ENCODE data around the gene CNTNAP2. TPM values are rescaled to one million over a fixed set of nuclear protein-coding genes. Genes with fewer than 3 reads are reported as not detected.

The CNTNAP2 gene
- total RNA-seq, 1 experiment from 2014 or later, result 60.0 TPM

GRCh38 chr7:148161776-148162175 is 2045.2 kb downstream of the CNTNAP2 start:
- H3K9me3 ChIP-seq (ENCODE audit: low read depth, low read length, poor library complexity, severe bottlenecking), result no peaks in the 10 kb centered on the region
- intact Hi-C loops (cut with micrococcal nuclease; ENCODE audit: unreplicated experiment), result no loop called here
- DNase-seq (ENCODE audit: low spot score), result no peak
- CTCF ChIA-PET, result no interaction called here
- POLR2A ChIA-PET (ENCODE audit: low non-redundant PET), result no interaction called here
- BruUV-seq (replicated peaks), result no TSS peak
- no peaks in the 10 kb centered on the region for H3K4me1 ChIP-seq (ENCODE audit: insufficient read depth, low read length, poor library complexity, severe bottlenecking)
- no peaks in the 10 kb centered on the region for H3K36me3 ChIP-seq (ENCODE audit: insufficient read depth, low read length, poor library complexity, severe bottlenecking)
- H3K4me3 ChIP-seq (ENCODE audit: low read depth, low read length, poor library complexity, severe bottlenecking), result no peak overlapping the region
- TF ChIP-seq CTCF (conservative IDR thresholded peaks at IDR 0.05; ENCODE audit: low read depth, low read length) (no peak), EZH2 (IDR thresholded peaks at IDR 0.05; ENCODE audit: borderline replicate concordance, low read depth, low read length, poor library complexity, severe bottlenecking) (no peak)
- no peaks in the 10 kb centered on the region for H3K27me3 ChIP-seq (replicated peaks; ENCODE audit: insufficient read depth, low read depth, low read length, poor library complexity)
- H3K27ac ChIP-seq (ENCODE audit: low read depth, low read length, poor library complexity, severe bottlenecking), result no peak overlapping the region

GRCh38 chr7:148162808-148163207 is 2046.2 kb downstream of the CNTNAP2 start:
- no peaks in the 10 kb centered on the region for H3K27me3 ChIP-seq (replicated peaks; ENCODE audit: insufficient read depth, low read depth, low read length, poor library complexity)
- no peak for DNase-seq (ENCODE audit: low spot score)
- H3K4me1 ChIP-seq (ENCODE audit: insufficient read depth, low read length, poor library complexity, severe bottlenecking), result no peaks in the 10 kb centered on the region
- H3K27ac ChIP-seq (ENCODE audit: low read depth, low read length, poor library complexity, severe bottlenecking), result no peak overlapping the region
- TF ChIP-seq CTCF (conservative IDR thresholded peaks at IDR 0.05; ENCODE audit: low read depth, low read length), result no peak
- no peak for TF ChIP-seq EZH2 (IDR thresholded peaks at IDR 0.05; ENCODE audit: borderline replicate concordance, low read depth, low read length, poor library complexity, severe bottlenecking)
- ChIA-PET POLR2A (ENCODE audit: low non-redundant PET) (no interaction called here), CTCF (no interaction called here)
- no peaks in the 10 kb centered on the region for H3K36me3 ChIP-seq (ENCODE audit: insufficient read depth, low read length, poor library complexity, severe bottlenecking)
- no peaks in the 10 kb centered on the region for H3K9me3 ChIP-seq (ENCODE audit: low read depth, low read length, poor library complexity, severe bottlenecking)
- no peak overlapping the region for H3K4me3 ChIP-seq (ENCODE audit: low read depth, low read length, poor library complexity, severe bottlenecking)
- no TSS peak for BruUV-seq (replicated peaks)
- intact Hi-C loops (cut with micrococcal nuclease; ENCODE audit: unreplicated experiment), result no loop called here

- DNase-seq (ENCODE audit: low spot score), result no peak
- BruUV-seq (replicated peaks), result no TSS peak
- H3K27ac ChIP-seq (ENCODE audit: low read depth, low read length, poor library complexity, severe bottlenecking), result no peak overlapping the region
- no peak overlapping the region for H3K4me3 ChIP-seq (ENCODE audit: low read depth, low read length, poor library complexity, severe bottlenecking)
- intact Hi-C loops (cut with micrococcal nuclease; ENCODE audit: unreplicated experiment), result no loop called here
- H3K36me3 ChIP-seq (ENCODE audit: insufficient read depth, low read length, poor library complexity, severe bottlenecking), result no peaks in the 10 kb centered on the region
- TF ChIP-seq EZH2 (IDR thresholded peaks at IDR 0.05; ENCODE audit: borderline replicate concordance, low read depth, low read length, poor library complexity, severe bottlenecking) (no peak), CTCF (conservative IDR thresholded peaks at IDR 0.05; ENCODE audit: low read depth, low read length) (no peak)
- no peaks in the 10 kb centered on the region for H3K27me3 ChIP-seq (replicated peaks; ENCODE audit: insufficient read depth, low read depth, low read length, poor library complexity)
- H3K4me1 ChIP-seq (ENCODE audit: insufficient read depth, low read length, poor library complexity, severe bottlenecking), result no peaks in the 10 kb centered on the region
- CTCF ChIA-PET, result no interaction called here
- POLR2A ChIA-PET (ENCODE audit: low non-redundant PET), result no interaction called here
- H3K9me3 ChIP-seq (ENCODE audit: low read depth, low read length, poor library complexity, severe bottlenecking), result no peaks in the 10 kb centered on the region
Measured at GRCh38 chr7:148163246-148163645, 2046.6 kb downstream of the CNTNAP2 start.
